WTC11 (cell line): ENCODE data around the gene PDRG1. TPM values are rescaled to one million over a fixed set of nuclear protein-coding genes. Genes with fewer than 3 reads are reported as not detected.

Experiments
- ATAC-seq: fragments of 200-7000 bp; cut with Tn5 transposase; 2 replicates; pipeline ENCODE4 v1.10.0; 2021; ENCODE audit warnings: mild to moderate bottlenecking, moderate library complexity
- CTCF ChIA-PET: fragments of 300-600 bp; sonication (Branson Sonifier 250); formaldehyde crosslinking; loops from one replicate; lab custom pipeline; 2021; ENCODE audit warnings: antibody characterized with exemption; lab: Charles Lee
- POLR2A ChIA-PET: fragments of 350-600 bp; sonication (Branson Sonifier 250); formaldehyde crosslinking; loops from one replicate; lab custom pipeline; 2021; ENCODE audit warnings: antibody characterized with exemption; lab: Charles Lee
- DNase-seq: peaks from one replicate; pipeline ENCODE4 v3.0.0; 2021; ENCODE audit warnings: low spot score
- H3K27ac Mint-ChIP-seq: 2 replicates; pipeline ENCODE4 v1.8.0; 2021; ENCODE audit warnings: mixed read lengths
- H3K27me3 Mint-ChIP-seq: 2 replicates; pipeline ENCODE4 v1.8.0; 2021; ENCODE audit warnings: low read depth, mild to moderate bottlenecking, moderate library complexity, mixed read lengths
- H3K36me3 Mint-ChIP-seq: 2 replicates; pipeline ENCODE4 v1.8.0; 2021; ENCODE audit warnings: mixed read lengths
- H3K4me1 Mint-ChIP-seq: 2 replicates; pipeline ENCODE4 v1.8.0; 2022; ENCODE audit warnings: mixed read lengths
- H3K4me3 Mint-ChIP-seq: 2 replicates; pipeline ENCODE4 v1.8.0; 2021; ENCODE audit warnings: mild to moderate bottlenecking, moderate library complexity, mixed read lengths
- H3K9me3 Mint-ChIP-seq: 2 replicates; pipeline ENCODE4 v1.8.0; 2021; ENCODE audit warnings: mixed read lengths
- CREB1 ChIP-seq: sonication (generic); formaldehyde crosslinking; IDR thresholded peaks from 2 replicates; pipeline ENCODE4 v1.8.0; 2023; ENCODE audit warnings: mild to moderate bottlenecking, missing genetic modification reagents
- ELF4 ChIP-seq: sonication (generic); formaldehyde crosslinking; IDR thresholded peaks from 2 replicates; pipeline ENCODE4 v1.8.1; 2022; ENCODE audit warnings: low read depth, mild to moderate bottlenecking, moderate library complexity, missing genetic modification reagents
- GTF2I ChIP-seq: fragments of 250-450 bp; sonication (Bioruptor Pico); conservative IDR thresholded peaks from 2 replicates; pipeline ENCODE4 v1.4.0; 2021; ENCODE audit warnings: mild to moderate bottlenecking
- JAZF1 ChIP-seq: fragments of 250-450 bp; sonication (Bioruptor Pico); IDR thresholded peaks from 2 replicates; pipeline ENCODE4 v1.9.0; 2021; ENCODE audit warnings: moderate library complexity, mild to moderate bottlenecking, inconsistent platforms
- NR2C2 ChIP-seq: sonication (generic); formaldehyde crosslinking; IDR thresholded peaks from 2 replicates; pipeline ENCODE4 v1.8.0; 2022; ENCODE audit warnings: mild to moderate bottlenecking, missing genetic modification reagents
- RELA ChIP-seq: sonication (generic); formaldehyde crosslinking; IDR thresholded peaks from 2 replicates; pipeline ENCODE4 v1.8.1; 2022; ENCODE audit warnings: missing genetic modification reagents, mild to moderate bottlenecking, borderline replicate concordance
- SMAD3 ChIP-seq: sonication (generic); formaldehyde crosslinking; IDR thresholded peaks from 2 replicates; pipeline ENCODE4 v1.8.0; 2022; ENCODE audit warnings: missing genetic modification reagents, mild to moderate bottlenecking, borderline replicate concordance
- total RNA-seq: library from RNA; stranded (reverse); gene quantifications from 3 replicates; pipeline ENCODE4 v1.2.3, GENCODE V29; 2021
- TF ChIP-seq, protein P1 (sequence below): sonication (generic); formaldehyde crosslinking; IDR thresholded peaks from 2 replicates; pipeline ENCODE4 v1.8.0; 2022; ENCODE audit warnings: missing genetic modification reagents
- TF ChIP-seq, protein P2 (sequence below): sonication (generic); formaldehyde crosslinking; IDR thresholded peaks from 2 replicates; pipeline ENCODE4 v1.8.0; 2022; ENCODE audit warnings: mild to moderate bottlenecking, missing genetic modification reagents
- TF ChIP-seq, protein P3 (sequence below): sonication (generic); formaldehyde crosslinking; IDR thresholded peaks from 2 replicates; pipeline ENCODE4 v1.8.1; 2022; ENCODE audit warnings: missing genetic modification reagents, borderline replicate concordance
- TF ChIP-seq, protein P4 (sequence below): sonication (generic); formaldehyde crosslinking; IDR thresholded peaks from 2 replicates; pipeline ENCODE4 v1.8.0; 2023; ENCODE audit warnings: mild to moderate bottlenecking, missing genetic modification reagents
- TF ChIP-seq, protein P5 (sequence below): fragments of 250-450 bp; sonication (Bioruptor Pico); IDR thresholded peaks from 2 replicates; pipeline ENCODE4 v1.9.0; 2021; ENCODE audit warnings: mild to moderate bottlenecking, borderline replicate concordance

The PDRG1 gene
- total RNA-seq, 1 experiment from 2014 or later, result 16.0 TPM

DNA sequence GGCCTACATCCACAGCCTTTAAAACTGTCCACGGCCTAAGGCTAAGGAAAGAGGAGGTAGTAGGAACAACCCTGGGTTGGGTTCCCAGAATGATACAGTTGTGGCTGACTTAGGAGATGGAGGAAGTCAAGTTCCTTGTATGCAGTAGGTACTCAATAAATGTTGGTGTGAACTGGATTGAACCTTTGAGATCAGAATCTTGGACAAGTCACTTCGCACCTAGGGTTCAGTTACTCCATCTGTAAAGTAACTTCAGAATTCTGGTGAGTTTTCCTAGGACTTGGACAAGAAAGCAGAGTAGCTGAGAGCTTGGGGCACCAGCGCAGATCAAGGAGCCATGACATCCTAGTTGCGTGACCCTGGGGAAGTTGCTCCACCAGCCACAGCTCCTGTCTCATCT, 25.2 kb upstream of the PDRG1 start (continued):
- TF ChIP-seq, protein P1, sequence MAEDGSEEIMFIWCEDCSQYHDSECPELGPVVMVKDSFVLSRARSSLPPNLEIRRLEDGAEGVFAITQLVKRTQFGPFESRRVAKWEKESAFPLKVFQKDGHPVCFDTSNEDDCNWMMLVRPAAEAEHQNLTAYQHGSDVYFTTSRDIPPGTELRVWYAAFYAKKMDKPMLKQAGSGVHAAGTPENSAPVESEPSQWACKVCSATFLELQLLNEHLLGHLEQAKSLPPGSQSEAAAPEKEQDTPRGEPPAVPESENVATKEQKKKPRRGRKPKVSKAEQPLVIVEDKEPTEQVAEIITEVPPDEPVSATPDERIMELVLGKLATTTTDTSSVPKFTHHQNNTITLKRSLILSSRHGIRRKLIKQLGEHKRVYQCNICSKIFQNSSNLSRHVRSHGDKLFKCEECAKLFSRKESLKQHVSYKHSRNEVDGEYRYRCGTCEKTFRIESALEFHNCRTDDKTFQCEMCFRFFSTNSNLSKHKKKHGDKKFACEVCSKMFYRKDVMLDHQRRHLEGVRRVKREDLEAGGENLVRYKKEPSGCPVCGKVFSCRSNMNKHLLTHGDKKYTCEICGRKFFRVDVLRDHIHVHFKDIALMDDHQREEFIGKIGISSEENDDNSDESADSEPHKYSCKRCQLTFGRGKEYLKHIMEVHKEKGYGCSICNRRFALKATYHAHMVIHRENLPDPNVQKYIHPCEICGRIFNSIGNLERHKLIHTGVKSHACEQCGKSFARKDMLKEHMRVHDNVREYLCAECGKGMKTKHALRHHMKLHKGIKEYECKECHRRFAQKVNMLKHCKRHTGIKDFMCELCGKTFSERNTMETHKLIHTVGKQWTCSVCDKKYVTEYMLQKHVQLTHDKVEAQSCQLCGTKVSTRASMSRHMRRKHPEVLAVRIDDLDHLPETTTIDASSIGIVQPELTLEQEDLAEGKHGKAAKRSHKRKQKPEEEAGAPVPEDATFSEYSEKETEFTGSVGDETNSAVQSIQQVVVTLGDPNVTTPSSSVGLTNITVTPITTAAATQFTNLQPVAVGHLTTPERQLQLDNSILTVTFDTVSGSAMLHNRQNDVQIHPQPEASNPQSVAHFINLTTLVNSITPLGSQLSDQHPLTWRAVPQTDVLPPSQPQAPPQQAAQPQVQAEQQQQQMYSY (CRISPR knock-in tag), result no peak
- TF ChIP-seq, protein P2, sequence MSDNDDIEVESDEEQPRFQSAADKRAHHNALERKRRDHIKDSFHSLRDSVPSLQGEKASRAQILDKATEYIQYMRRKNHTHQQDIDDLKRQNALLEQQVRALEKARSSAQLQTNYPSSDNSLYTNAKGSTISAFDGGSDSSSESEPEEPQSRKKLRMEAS, result no peak
- TF ChIP-seq JAZF1 (CRISPR knock-in tag), result no peak
- TF ChIP-seq, protein P3, sequence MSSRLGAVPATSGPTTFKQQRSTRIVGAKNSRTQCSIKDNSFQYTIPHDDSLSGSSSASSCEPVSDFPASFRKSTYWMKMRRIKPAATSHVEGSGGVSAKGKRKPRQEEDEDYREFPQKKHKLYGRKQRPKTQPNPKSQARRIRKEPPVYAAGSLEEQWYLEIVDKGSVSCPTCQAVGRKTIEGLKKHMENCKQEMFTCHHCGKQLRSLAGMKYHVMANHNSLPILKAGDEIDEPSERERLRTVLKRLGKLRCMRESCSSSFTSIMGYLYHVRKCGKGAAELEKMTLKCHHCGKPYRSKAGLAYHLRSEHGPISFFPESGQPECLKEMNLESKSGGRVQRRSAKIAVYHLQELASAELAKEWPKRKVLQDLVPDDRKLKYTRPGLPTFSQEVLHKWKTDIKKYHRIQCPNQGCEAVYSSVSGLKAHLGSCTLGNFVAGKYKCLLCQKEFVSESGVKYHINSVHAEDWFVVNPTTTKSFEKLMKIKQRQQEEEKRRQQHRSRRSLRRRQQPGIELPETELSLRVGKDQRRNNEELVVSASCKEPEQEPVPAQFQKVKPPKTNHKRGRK (CRISPR knock-in tag), result no peak
- TF ChIP-seq, all 79 proteins: peak for 0

DNA sequence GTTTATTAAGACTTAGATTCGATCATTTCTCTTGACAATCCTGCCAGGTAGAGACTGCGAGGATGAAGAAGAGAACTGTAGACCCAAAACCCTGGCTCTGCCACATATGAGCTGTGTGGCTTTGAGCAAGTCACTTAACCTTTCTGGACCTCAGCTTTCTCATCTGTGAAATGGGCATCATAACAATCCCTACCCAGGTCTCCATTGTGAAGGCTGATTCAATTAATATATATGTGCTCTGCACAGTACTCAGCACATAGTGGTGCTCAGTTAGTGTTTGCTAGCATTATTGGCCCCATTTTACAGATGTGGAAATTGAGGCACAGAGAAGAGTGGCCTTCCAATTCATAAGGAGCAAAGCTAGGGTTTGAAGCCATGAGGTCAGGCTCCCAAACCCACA, 24.0 kb upstream of the PDRG1 start:
- CTCF ChIA-PET, result interaction anchor here (1.0 to 2.0 kb wide), 10 partner anchors 18 to 142 kb away, joined by 3 to 23 read pairs (median 6); partner anchors contain the start of gene PDRG1

More for the DNA sequence above, 24.0 kb upstream of the PDRG1 start:
- Mint-ChIP-seq H3K27me3 (peaks cover 2% of the 10 kb centered on the region; the same call in 1 of the 2 replicates), H3K36me3 (no peaks in the 10 kb centered on the region), H3K9me3 (no peaks in the 10 kb centered on the region), H3K4me3 (no peak overlapping the region), H3K4me1 (peaks cover 20% of the 10 kb centered on the region), H3K27ac (no peak overlapping the region)
- ATAC-seq (no peak), DNase-seq (no peak)
- POLR2A ChIA-PET, result interaction anchor here (0.7 kb wide), 1 partner anchor 9 kb away, joined by 3 read pairs; no protein-coding TSS in a partner anchor
- TF ChIP-seq, protein P4, sequence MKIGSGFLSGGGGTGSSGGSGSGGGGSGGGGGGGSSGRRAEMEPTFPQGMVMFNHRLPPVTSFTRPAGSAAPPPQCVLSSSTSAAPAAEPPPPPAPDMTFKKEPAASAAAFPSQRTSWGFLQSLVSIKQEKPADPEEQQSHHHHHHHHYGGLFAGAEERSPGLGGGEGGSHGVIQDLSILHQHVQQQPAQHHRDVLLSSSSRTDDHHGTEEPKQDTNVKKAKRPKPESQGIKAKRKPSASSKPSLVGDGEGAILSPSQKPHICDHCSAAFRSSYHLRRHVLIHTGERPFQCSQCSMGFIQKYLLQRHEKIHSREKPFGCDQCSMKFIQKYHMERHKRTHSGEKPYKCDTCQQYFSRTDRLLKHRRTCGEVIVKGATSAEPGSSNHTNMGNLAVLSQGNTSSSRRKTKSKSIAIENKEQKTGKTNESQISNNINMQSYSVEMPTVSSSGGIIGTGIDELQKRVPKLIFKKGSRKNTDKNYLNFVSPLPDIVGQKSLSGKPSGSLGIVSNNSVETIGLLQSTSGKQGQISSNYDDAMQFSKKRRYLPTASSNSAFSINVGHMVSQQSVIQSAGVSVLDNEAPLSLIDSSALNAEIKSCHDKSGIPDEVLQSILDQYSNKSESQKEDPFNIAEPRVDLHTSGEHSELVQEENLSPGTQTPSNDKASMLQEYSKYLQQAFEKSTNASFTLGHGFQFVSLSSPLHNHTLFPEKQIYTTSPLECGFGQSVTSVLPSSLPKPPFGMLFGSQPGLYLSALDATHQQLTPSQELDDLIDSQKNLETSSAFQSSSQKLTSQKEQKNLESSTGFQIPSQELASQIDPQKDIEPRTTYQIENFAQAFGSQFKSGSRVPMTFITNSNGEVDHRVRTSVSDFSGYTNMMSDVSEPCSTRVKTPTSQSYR (CRISPR knock-in tag), result no peak
- TF ChIP-seq ELF4 (no peak), CREB1 (CRISPR knock-in tag) (no peak), SMAD3 (CRISPR knock-in tag) (no peak), NR2C2 (CRISPR knock-in tag) (no peak), GTF2I (peak; percentile 84), RELA (no peak)
- TF ChIP-seq, protein P5, sequence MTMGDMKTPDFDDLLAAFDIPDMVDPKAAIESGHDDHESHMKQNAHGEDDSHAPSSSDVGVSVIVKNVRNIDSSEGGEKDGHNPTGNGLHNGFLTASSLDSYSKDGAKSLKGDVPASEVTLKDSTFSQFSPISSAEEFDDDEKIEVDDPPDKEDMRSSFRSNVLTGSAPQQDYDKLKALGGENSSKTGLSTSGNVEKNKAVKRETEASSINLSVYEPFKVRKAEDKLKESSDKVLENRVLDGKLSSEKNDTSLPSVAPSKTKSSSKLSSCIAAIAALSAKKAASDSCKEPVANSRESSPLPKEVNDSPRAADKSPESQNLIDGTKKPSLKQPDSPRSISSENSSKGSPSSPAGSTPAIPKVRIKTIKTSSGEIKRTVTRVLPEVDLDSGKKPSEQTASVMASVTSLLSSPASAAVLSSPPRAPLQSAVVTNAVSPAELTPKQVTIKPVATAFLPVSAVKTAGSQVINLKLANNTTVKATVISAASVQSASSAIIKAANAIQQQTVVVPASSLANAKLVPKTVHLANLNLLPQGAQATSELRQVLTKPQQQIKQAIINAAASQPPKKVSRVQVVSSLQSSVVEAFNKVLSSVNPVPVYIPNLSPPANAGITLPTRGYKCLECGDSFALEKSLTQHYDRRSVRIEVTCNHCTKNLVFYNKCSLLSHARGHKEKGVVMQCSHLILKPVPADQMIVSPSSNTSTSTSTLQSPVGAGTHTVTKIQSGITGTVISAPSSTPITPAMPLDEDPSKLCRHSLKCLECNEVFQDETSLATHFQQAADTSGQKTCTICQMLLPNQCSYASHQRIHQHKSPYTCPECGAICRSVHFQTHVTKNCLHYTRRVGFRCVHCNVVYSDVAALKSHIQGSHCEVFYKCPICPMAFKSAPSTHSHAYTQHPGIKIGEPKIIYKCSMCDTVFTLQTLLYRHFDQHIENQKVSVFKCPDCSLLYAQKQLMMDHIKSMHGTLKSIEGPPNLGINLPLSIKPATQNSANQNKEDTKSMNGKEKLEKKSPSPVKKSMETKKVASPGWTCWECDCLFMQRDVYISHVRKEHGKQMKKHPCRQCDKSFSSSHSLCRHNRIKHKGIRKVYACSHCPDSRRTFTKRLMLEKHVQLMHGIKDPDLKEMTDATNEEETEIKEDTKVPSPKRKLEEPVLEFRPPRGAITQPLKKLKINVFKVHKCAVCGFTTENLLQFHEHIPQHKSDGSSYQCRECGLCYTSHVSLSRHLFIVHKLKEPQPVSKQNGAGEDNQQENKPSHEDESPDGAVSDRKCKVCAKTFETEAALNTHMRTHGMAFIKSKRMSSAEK (CRISPR knock-in tag), result no peak
